VCaP (cell line): ENCODE data around the gene MARCHF3.
"Not testable (repeated sequence)": the region's sequence is repeated elsewhere in the genome, so short reads cannot be mapped to it uniquely, and the experiment has no call there.

Source experiments
- H3K27ac ChIP-seq: fragments of 450-650 bp; 2 replicates; pipeline ENCODE4 v1.5.1; 2017
- TF ChIP-seq, protein P1 (sequence below): fragments of 450-650 bp; conservative IDR thresholded peaks from 2 replicates; pipeline ENCODE4 v1.5.1; 2017; ENCODE audit warnings: mild to moderate bottlenecking, moderate library complexity

The MARCHF3 gene

GRCh38 chr5:127008300-127008975 is 21.9 kb downstream of the MARCHF3 start:
- TF ChIP-seq, protein P1, sequence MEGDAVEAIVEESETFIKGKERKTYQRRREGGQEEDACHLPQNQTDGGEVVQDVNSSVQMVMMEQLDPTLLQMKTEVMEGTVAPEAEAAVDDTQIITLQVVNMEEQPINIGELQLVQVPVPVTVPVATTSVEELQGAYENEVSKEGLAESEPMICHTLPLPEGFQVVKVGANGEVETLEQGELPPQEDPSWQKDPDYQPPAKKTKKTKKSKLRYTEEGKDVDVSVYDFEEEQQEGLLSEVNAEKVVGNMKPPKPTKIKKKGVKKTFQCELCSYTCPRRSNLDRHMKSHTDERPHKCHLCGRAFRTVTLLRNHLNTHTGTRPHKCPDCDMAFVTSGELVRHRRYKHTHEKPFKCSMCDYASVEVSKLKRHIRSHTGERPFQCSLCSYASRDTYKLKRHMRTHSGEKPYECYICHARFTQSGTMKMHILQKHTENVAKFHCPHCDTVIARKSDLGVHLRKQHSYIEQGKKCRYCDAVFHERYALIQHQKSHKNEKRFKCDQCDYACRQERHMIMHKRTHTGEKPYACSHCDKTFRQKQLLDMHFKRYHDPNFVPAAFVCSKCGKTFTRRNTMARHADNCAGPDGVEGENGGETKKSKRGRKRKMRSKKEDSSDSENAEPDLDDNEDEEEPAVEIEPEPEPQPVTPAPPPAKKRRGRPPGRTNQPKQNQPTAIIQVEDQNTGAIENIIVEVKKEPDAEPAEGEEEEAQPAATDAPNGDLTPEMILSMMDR, result no peak
- H3K27ac ChIP-seq, result no peak overlapping the region

GRCh38 chr5:127007522-127007921 is 22.8 kb downstream of the MARCHF3 start:
- no peak overlapping the region for H3K27ac ChIP-seq
- TF ChIP-seq, protein P1, result no peak

GRCh38 chr5:127006744-127007143 is 23.6 kb downstream of the MARCHF3 start:
- no peak overlapping the region for H3K27ac ChIP-seq

DNA sequence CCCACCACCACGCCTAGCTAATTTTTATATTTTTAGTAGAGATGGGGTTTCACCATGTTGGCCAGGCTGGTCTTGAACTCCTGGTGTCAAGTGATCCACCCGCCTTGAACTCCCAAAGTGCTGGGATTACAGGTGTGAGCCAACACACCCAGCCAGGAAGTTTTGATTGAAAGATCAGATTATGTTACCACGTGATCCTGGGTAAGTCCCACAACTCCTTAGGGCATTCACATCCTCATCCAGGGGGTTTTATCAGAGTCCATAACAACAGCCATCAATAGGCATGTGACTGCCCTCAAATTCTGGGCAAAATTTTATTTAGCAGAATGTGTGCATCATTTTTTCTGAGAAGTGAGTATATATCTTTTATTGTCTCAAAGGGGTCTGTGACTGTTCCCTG is 25.1 kb downstream of the MARCHF3 start:
- H3K27ac ChIP-seq, result not testable (repeated sequence)

More at GRCh38 chr5:127006744-127007143, 23.6 kb downstream of the MARCHF3 start:
- TF ChIP-seq, protein P1, result no peak

DNA sequence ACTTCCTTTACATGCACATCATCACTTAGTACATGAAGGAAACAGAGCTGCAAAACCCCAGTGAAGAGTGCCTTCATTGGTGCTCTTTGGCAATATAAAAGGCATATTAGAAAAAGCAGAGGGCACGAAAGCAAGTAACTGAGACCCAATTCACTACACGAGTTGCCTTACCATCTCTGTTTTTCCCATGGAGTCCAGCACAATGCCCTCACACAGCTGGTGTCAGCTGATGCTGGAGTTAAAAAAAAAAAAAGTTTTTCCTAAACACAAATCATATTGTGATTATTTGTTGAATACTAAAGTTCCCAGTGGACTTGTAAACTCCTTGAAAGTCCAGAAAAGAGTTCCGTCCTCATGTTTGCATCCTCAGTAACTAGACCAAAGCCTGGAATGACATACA is 25.6 kb downstream of the MARCHF3 start:
- no peak overlapping the region for H3K27ac ChIP-seq
- TF ChIP-seq, protein P1, result no peak

- TF ChIP-seq, protein P1, result no peak
- H3K27ac ChIP-seq, result peak overlapping the region; percentile 17; the same call in 1 of the 2 replicates
Observed at GRCh38 chr5:127003798-127004495, 26.4 kb downstream of the MARCHF3 start.

- no peak overlapping the region for H3K27ac ChIP-seq
- TF ChIP-seq, protein P1, result no peak
Observed at GRCh38 chr5:127002390-127002789, 28.0 kb downstream of the MARCHF3 start.
